ENCODE data around the gene LUC7L3. TPM values are rescaled to one million over a fixed set of nuclear protein-coding genes. Genes with fewer than 3 reads are reported as not detected.
A peak's percentile ranks its signal among the peaks of the same experiment; 100 is the strongest.

LUC7L3 gene
- polyA plus RNA-seq, 3 donors: 14.6 to 49.8 (median 17.1) TPM

DNA sequence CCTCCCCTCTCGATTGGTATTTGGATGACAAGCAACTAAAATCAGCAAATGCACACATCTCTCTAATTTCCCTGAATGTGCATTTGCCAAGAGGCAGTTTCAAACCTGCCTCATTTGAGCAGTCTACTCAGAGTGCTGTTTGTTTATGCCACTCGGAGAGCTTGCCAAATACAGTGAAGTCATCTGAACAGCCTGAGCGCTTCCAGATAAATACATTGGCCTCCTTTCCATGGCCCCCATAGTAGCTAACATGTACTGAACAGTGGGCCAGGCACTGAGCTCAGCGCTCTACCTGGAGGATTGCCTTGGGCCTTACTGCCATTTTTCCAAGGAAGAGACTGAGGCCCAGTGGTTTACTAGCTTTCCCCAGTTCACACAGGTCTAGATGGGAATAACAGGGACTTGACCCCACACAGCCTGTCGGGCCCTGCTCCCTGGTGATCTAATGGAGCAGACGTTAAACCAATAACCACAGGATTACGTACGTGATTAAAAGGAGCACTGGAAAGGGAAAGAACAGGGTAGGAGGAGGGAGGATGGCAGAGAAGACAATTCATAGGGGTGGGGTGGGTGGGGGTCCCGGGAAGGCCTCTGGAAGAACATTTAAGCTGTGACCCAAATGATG, 66.7 kb downstream of the LUC7L3 start:
- H3K9me3 Mint-ChIP-seq: peaks cover 0 to 3% (median 0%) of the 10 kb centered on the region in 7 donors

DNA sequence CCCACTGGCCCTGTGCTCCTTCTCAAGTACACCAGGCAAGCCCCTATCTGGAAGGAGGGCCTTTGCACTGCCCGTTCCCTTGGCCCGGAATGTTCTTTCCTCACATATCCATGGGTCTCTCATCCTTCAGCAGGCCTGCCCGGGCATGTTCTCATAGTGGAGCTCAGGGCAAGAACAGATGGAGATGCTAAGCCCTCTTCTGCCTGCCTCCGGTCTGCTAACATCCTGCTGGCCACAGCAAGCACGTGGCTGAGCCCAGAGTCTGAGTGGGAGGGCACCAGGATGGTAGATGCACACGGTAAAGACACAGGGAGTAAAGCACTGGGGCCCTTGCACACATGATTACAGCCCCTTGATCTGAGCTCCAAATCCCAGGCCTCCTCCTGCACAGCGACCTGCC, 67.7 kb downstream of the LUC7L3 start:
- Mint-ChIP-seq H3K4me3 (no peak overlapping the region), H3K4me1 (peaks cover 23% of the 10 kb centered on the region), H3K9me3 (peaks cover 0 to 1% (median 0%) of the 10 kb centered on the region in 7 donors), H3K27ac (no peak overlapping the region), H3K36me3 (no peaks in the 10 kb centered on the region), H3K27me3 (ENCODE audit: low read depth in 3 of 3) (peaks cover 0 to 11% (median 3%) of the 10 kb centered on the region in 3 donors)
- H3K36me3 ChIP-seq (replicated peaks in 1 of 2; ENCODE audit: control insufficient read depth in 1 of 2, insufficient read depth in 2 of 2, low read length in 2 of 2): no peaks in the 10 kb centered on the region
- no peak overlapping the region for H3K9ac ChIP-seq (ENCODE audit: insufficient read depth, low read length, poor library complexity, severe bottlenecking)
- no peaks in the 10 kb centered on the region for H3K27me3 ChIP-seq (ENCODE audit: control insufficient read depth in 2 of 2, insufficient read depth in 2 of 2, low read length in 2 of 2)
- no peak overlapping the region for H2AFZ ChIP-seq (ENCODE audit: insufficient read depth, low read depth, low read length, poor library complexity, severe bottlenecking)
- TF ChIP-seq, protein P1, sequence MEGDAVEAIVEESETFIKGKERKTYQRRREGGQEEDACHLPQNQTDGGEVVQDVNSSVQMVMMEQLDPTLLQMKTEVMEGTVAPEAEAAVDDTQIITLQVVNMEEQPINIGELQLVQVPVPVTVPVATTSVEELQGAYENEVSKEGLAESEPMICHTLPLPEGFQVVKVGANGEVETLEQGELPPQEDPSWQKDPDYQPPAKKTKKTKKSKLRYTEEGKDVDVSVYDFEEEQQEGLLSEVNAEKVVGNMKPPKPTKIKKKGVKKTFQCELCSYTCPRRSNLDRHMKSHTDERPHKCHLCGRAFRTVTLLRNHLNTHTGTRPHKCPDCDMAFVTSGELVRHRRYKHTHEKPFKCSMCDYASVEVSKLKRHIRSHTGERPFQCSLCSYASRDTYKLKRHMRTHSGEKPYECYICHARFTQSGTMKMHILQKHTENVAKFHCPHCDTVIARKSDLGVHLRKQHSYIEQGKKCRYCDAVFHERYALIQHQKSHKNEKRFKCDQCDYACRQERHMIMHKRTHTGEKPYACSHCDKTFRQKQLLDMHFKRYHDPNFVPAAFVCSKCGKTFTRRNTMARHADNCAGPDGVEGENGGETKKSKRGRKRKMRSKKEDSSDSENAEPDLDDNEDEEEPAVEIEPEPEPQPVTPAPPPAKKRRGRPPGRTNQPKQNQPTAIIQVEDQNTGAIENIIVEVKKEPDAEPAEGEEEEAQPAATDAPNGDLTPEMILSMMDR (IDR thresholded peaks at IDR 0.05): no peak
- no peak overlapping the region for H3K4me3 ChIP-seq (replicated peaks in 1 of 3; ENCODE audit: low read depth in 2 of 3, low read length in 3 of 3)
- 97% methylated on average over 7 of the region's 7 CpGs for WGBS (ENCODE audit: insufficient coverage)
- H3K4me1 ChIP-seq (ENCODE audit: control insufficient read depth in 1 of 2, insufficient read depth in 2 of 2, low read length in 2 of 2): peaks cover 22 to 26% of the 10 kb centered on the region in 2 donors
- no peaks in the 10 kb centered on the region for H3K79me2 ChIP-seq (ENCODE audit: insufficient read depth, low read length)
- no peaks in the 10 kb centered on the region for H3K9me3 ChIP-seq (replicated peaks in 1 of 2; ENCODE audit: control insufficient read depth in 1 of 2, insufficient read depth in 1 of 2, low read length in 2 of 2)
- no peak for DNase-seq
- H4K20me1 ChIP-seq (ENCODE audit: insufficient read depth, low read length): no peaks in the 10 kb centered on the region
- intact Hi-C loops (cut with micrococcal nuclease): loop anchor here in 1 of 2 donors (5.0 kb wide), 1 partner anchor 170 kb away; no protein-coding TSS in a partner anchor
- H3K4me2 ChIP-seq (replicated peaks; ENCODE audit: extremely low read depth, low read length, poor library complexity, severe bottlenecking): no peak overlapping the region
- no peak overlapping the region for H3K27ac ChIP-seq (ENCODE audit: low read depth in 1 of 2, low read length in 2 of 2)

More for the DNA sequence above, 66.7 kb downstream of the LUC7L3 start:
- peaks cover 16 to 17% of the 10 kb centered on the region in 2 donors for H3K4me1 ChIP-seq (ENCODE audit: control insufficient read depth in 1 of 2, insufficient read depth in 2 of 2, low read length in 2 of 2)
- no peak overlapping the region for H3K4me3 ChIP-seq (replicated peaks in 1 of 3; ENCODE audit: low read depth in 2 of 3, low read length in 3 of 3)
- no peak overlapping the region for H2AFZ ChIP-seq (ENCODE audit: insufficient read depth, low read depth, low read length, poor library complexity, severe bottlenecking)
- H3K4me3 Mint-ChIP-seq: no peak overlapping the region
- no peaks in the 10 kb centered on the region for H3K36me3 Mint-ChIP-seq
- H3K9me3 ChIP-seq (replicated peaks in 1 of 2; ENCODE audit: control insufficient read depth in 1 of 2, insufficient read depth in 1 of 2, low read length in 2 of 2): no peaks in the 10 kb centered on the region
- H3K79me2 ChIP-seq (ENCODE audit: insufficient read depth, low read length): no peaks in the 10 kb centered on the region
- H4K20me1 ChIP-seq (ENCODE audit: insufficient read depth, low read length): no peaks in the 10 kb centered on the region
- WGBS (ENCODE audit: insufficient coverage): 90% methylated on average over 7 of the region's 9 CpGs
- H3K27me3 Mint-ChIP-seq (ENCODE audit: low read depth in 3 of 3): peaks cover 4 to 14% (median 11%) of the 10 kb centered on the region in 3 donors
- no peaks in the 10 kb centered on the region for H3K36me3 ChIP-seq (replicated peaks in 1 of 2; ENCODE audit: control insufficient read depth in 1 of 2, insufficient read depth in 2 of 2, low read length in 2 of 2)
- peaks cover 19% of the 10 kb centered on the region for H3K4me1 Mint-ChIP-seq
- no peak overlapping the region for H3K9ac ChIP-seq (ENCODE audit: insufficient read depth, low read length, poor library complexity, severe bottlenecking)
- no peak overlapping the region for H3K4me2 ChIP-seq (replicated peaks; ENCODE audit: extremely low read depth, low read length, poor library complexity, severe bottlenecking)
- intact Hi-C loops (cut with micrococcal nuclease): loop anchor here in 1 of 2 donors (5.0 kb wide), 1 partner anchor 171 kb away; no protein-coding TSS in a partner anchor
- DNase-seq: no peak
- H3K27me3 ChIP-seq (ENCODE audit: control insufficient read depth in 2 of 2, insufficient read depth in 2 of 2, low read length in 2 of 2): peaks cover 0 to 4% of the 10 kb centered on the region in 2 donors
- peak overlapping the region in 1 of 7 donors; percentile 44 for H3K27ac Mint-ChIP-seq
- TF ChIP-seq, protein P1 (IDR thresholded peaks at IDR 0.05): no peak
- no peak overlapping the region for H3K27ac ChIP-seq (ENCODE audit: low read depth in 1 of 2, low read length in 2 of 2)

Data from CD14-positive monocyte (primary cell).